Brain microvascular endothelial cell (primary cell): ENCODE results near the gene ITGAV.

Experiments used
- DNase-seq: peaks from one replicate; pipeline ENCODE4 v3.0.0-alpha.2; 2020
- H3K27ac ChIP-seq: fragments of 250-450 bp; sonication (Bioruptor Pico); 2 replicates; pipeline ENCODE4 v1.5.1; 2020; ENCODE audit warnings: mild to moderate bottlenecking, moderate library complexity
- H3K27me3 ChIP-seq: fragments of 250-450 bp; sonication (Bioruptor Pico); replicated peaks from 2 replicates; pipeline ENCODE4 v1.5.1; 2020; ENCODE audit warnings: mild to moderate bottlenecking
- H3K36me3 ChIP-seq: fragments of 250-450 bp; sonication (Bioruptor Pico); replicated peaks from 2 replicates; pipeline ENCODE4 v1.5.1; 2020; ENCODE audit warnings: mild to moderate bottlenecking
- H3K4me3 ChIP-seq: 2 replicates; pipeline ENCODE4 v1.5.1; 2011; ENCODE audit warnings: low read depth, mild to moderate bottlenecking, control low read depth, low read length, moderate library complexity
- CTCF ChIP-seq: IDR thresholded peaks from 2 replicates; pipeline ENCODE4 v1.5.1; 2011; ENCODE audit warnings: low read depth, mild to moderate bottlenecking, moderate library complexity, low read length, control low read depth, inconsistent platforms; ENCODE audit errors: missing control alignments
- in situ Hi-C: cut with HindIII; loops from 2 replicates; pipeline ENCODE4 v1.10.0; 2017; ENCODE audit warnings: low sequenced_read_pairs, low pct_ligation_motif_present

ITGAV gene

GRCh38 chr2:186590759-186591505, 1.1 kb downstream of the ITGAV start:
- Histone ChIP-seq H3K4me3 (peak overlapping the region; percentile 77), H3K36me3 (no peaks in the 10 kb centered on the region), H3K27me3 (no peaks in the 10 kb centered on the region), H3K27ac (peak overlapping the region; percentile 88)
- TF ChIP-seq CTCF = no peak
- in situ Hi-C loops = no loop called here
- DNase-seq = peak; percentile 59

GRCh38 chr2:186591506-186591890, 1.6 kb downstream of the ITGAV start:
- DNase-seq = no peak
- Histone ChIP-seq H3K4me3 (peak overlapping the region; percentile 77), H3K27ac (peak overlapping the region; percentile 88), H3K36me3 (no peaks in the 10 kb centered on the region), H3K27me3 (no peaks in the 10 kb centered on the region)
- in situ Hi-C loops = no loop called here
- no peak for TF ChIP-seq CTCF

- peak overlapping the region; percentile 77 for H3K4me3 ChIP-seq
- no peak for TF ChIP-seq CTCF
- in situ Hi-C loops = no loop called here
Measured at GRCh38 chr2:186592137-186592875, 2.5 kb downstream of the ITGAV start.

GRCh38 chr2:186593523-186593922, 3.7 kb downstream of the ITGAV start:
- Histone ChIP-seq H3K27ac (no peak overlapping the region), H3K4me3 (no peak overlapping the region), H3K36me3 (no peaks in the 10 kb centered on the region), H3K27me3 (no peaks in the 10 kb centered on the region)
- in situ Hi-C loops = no loop called here
- TF ChIP-seq CTCF = no peak
- DNase-seq = no peak

More at GRCh38 chr2:186592137-186592875, 2.5 kb downstream of the ITGAV start:
- Histone ChIP-seq H3K27ac (no peak overlapping the region), H3K27me3 (no peaks in the 10 kb centered on the region), H3K36me3 (no peaks in the 10 kb centered on the region)
- DNase-seq = no peak

GRCh38 chr2:186594001-186594722, 4.3 kb downstream of the ITGAV start:
- no peak for DNase-seq
- in situ Hi-C loops = no loop called here
- TF ChIP-seq CTCF = no peak

More at GRCh38 chr2:186594001-186594722, 4.3 kb downstream of the ITGAV start:
- Histone ChIP-seq H3K4me3 (no peak overlapping the region), H3K27ac (no peak overlapping the region), H3K27me3 (no peaks in the 10 kb centered on the region), H3K36me3 (no peaks in the 10 kb centered on the region)
